IMR-90 (cell line): ENCODE results near the gene ZC3H4. TPM values are rescaled to one million over a fixed set of nuclear protein-coding genes. Genes with fewer than 3 reads are reported as not detected.

Source experiments
- ATAC-seq: fragments of 200-7000 bp; cut with Tn5 transposase; 2 replicates; pipeline ENCODE4 v1.9.1; 2020; ENCODE audit warnings: low read depth, mild to moderate bottlenecking, moderate library complexity
- BruUV-seq: library from RNA; stranded (reverse); fragments of 400-500 nt; replicated peaks from 2 replicates; lab custom pipeline; 2021; lab: Mats Ljungman, UMichigan
- CTCF ChIA-PET: fragments of 300-600 bp; formaldehyde crosslinking; extraction: SDS; loops from one replicate; lab custom pipeline; 2021; ENCODE audit warnings: antibody characterized with exemption; lab: Yijun Ruan, JAX
- POLR2A ChIA-PET: fragments of 300-600 bp; sonication (Branson Sonifier 250); formaldehyde crosslinking; loops from one replicate; lab custom pipeline; 2022; ENCODE audit warnings: antibody characterized with exemption; ENCODE audit not compliant: unreplicated experiment; lab: Charles Lee
- DNase-seq: peaks from one replicate; pipeline ENCODE4 v3.0.0; 2013
- H2AFZ ChIP-seq: replicated peaks from 2 replicates; pipeline ENCODE3; 2013; ENCODE audit warnings: low read length, mild to moderate bottlenecking; ENCODE audit not compliant: poor library complexity
- H2AK5ac ChIP-seq: 2 replicates; pipeline ENCODE4 v1.6.1; 2013; ENCODE audit warnings: low read depth, low read length, inconsistent platforms
- H2AK9ac ChIP-seq: replicated peaks from 2 replicates; pipeline ENCODE3; 2013; ENCODE audit warnings: mild to moderate bottlenecking, low read depth, low read length, moderate library complexity; ENCODE audit not compliant: poor library complexity
- H2BK120ac ChIP-seq: 2 replicates; pipeline ENCODE4 v1.6.1; 2013; ENCODE audit warnings: low read depth, low read length, inconsistent platforms
- H2BK15ac ChIP-seq: 3 replicates; pipeline ENCODE4 v1.6.1; 2013; ENCODE audit warnings: low read depth, low read length, inconsistent platforms
- H2BK20ac ChIP-seq: 2 replicates; pipeline ENCODE4 v1.6.1; 2013; ENCODE audit warnings: low read depth, mild to moderate bottlenecking, inconsistent platforms, low read length, moderate library complexity
- H2BK5ac ChIP-seq: 2 replicates; pipeline ENCODE4 v1.6.1; 2013; ENCODE audit warnings: mild to moderate bottlenecking, low read depth, low read length, inconsistent platforms; ENCODE audit not compliant: poor library complexity, severe bottlenecking
- H3K14ac ChIP-seq: replicated peaks from 2 replicates; pipeline ENCODE4 v1.6.1; 2013; ENCODE audit warnings: low read depth, low read length, inconsistent platforms
- H3K18ac ChIP-seq: 2 replicates; pipeline ENCODE4 v1.6.1; 2013; ENCODE audit warnings: low read depth, low read length, control low read depth
- H3K23ac ChIP-seq: 2 replicates; pipeline ENCODE4 v1.6.1; 2013; ENCODE audit warnings: low read depth, low read length, inconsistent platforms
- H3K27ac ChIP-seq: 2 replicates; pipeline ENCODE4 v1.5.1; 2013; ENCODE audit warnings: mild to moderate bottlenecking, control low read depth, low read length; ENCODE audit not compliant: insufficient read depth
- H3K27me3 ChIP-seq: 2 replicates; pipeline ENCODE4 v1.6.1; 2013; ENCODE audit warnings: low read length; ENCODE audit not compliant: control insufficient read depth, insufficient read depth
- H3K36me3 ChIP-seq: 2 replicates; pipeline ENCODE4 v1.6.1; 2013; ENCODE audit warnings: low read length, mixed read lengths; ENCODE audit not compliant: control insufficient read depth, insufficient read depth
- H3K4ac ChIP-seq: 2 replicates; pipeline ENCODE4 v1.6.1; 2013; ENCODE audit warnings: low read depth, low read length, inconsistent platforms
- H3K4me1 ChIP-seq: 2 replicates; pipeline ENCODE4 v1.6.1; 2013; ENCODE audit warnings: low read length, mixed read lengths; ENCODE audit not compliant: control insufficient read depth, insufficient read depth
- H3K4me2 ChIP-seq: 2 replicates; pipeline ENCODE4 v1.6.1; 2013; ENCODE audit warnings: low read depth, mild to moderate bottlenecking, control low read depth, low read length, moderate library complexity
- H3K4me3 ChIP-seq: 2 replicates; pipeline ENCODE4 v1.5.1; 2013; ENCODE audit warnings: low read depth, mild to moderate bottlenecking, control low read depth, low read length, moderate library complexity; ENCODE audit not compliant: insufficient read depth
- H3K56ac ChIP-seq: 2 replicates; pipeline ENCODE4 v1.6.1; 2013; ENCODE audit warnings: low read length, inconsistent platforms; ENCODE audit not compliant: insufficient read depth; ENCODE audit errors: extremely low read depth
- H3K79me1 ChIP-seq, 2 experiments: 2 replicates each; pipeline ENCODE4 v1.6.1; 2013; ENCODE audit warnings: low read length in 2 of 2, inconsistent platforms in 1 of 2, low read depth in 1 of 2
- H3K9ac ChIP-seq: 2 replicates; pipeline ENCODE4 v1.6.1; 2013; ENCODE audit warnings: low read depth, low read length, control low read depth
- H3K9me1 ChIP-seq: 2 replicates; pipeline ENCODE4 v1.6.1; 2013; ENCODE audit warnings: low read length, inconsistent platforms; ENCODE audit not compliant: insufficient read depth
- H3K9me3 ChIP-seq: 2 replicates; pipeline ENCODE4 v1.6.1; 2013; ENCODE audit warnings: low read length; ENCODE audit not compliant: control insufficient read depth, insufficient read depth
- H4K20me1 ChIP-seq: 2 replicates; pipeline ENCODE4 v1.6.1; 2013; ENCODE audit warnings: low read length, inconsistent platforms; ENCODE audit not compliant: insufficient read depth
- H4K5ac ChIP-seq: 2 replicates; pipeline ENCODE4 v1.6.1; 2013; ENCODE audit warnings: mild to moderate bottlenecking, low read depth, low read length, control low read depth
- H4K8ac ChIP-seq, 2 experiments: 2 replicates each; pipeline ENCODE4 v1.6.1; 2013; ENCODE audit warnings: low read depth in 2 of 2, low read length in 2 of 2, control low read depth in 1 of 2, inconsistent platforms in 1 of 2
- H4K91ac ChIP-seq: 2 replicates; pipeline ENCODE4 v1.6.1; 2013; ENCODE audit warnings: low read depth, low read length, inconsistent platforms; ENCODE audit not compliant: insufficient read depth
- BHLHE40 ChIP-seq: fragments of 150-350 bp; IDR thresholded peaks from 2 replicates; pipeline ENCODE4 v1.6.1; 2016; ENCODE audit warnings: mild to moderate bottlenecking, low read depth, low read length
- CEBPB ChIP-seq: IDR thresholded peaks from 2 replicates; pipeline ENCODE4 v1.6.1; 2012; ENCODE audit warnings: low read depth, low read length, improper control_type of control experiment
- CTCF ChIP-seq: conservative IDR thresholded peaks from 2 replicates; pipeline ENCODE4 v1.5.1; 2012; ENCODE audit warnings: mild to moderate bottlenecking, low read depth, low read length, improper control_type of control experiment
- MAFK ChIP-seq: IDR thresholded peaks from 2 replicates; pipeline ENCODE4 v1.6.1; 2012; ENCODE audit warnings: low read depth, low read length, improper control_type of control experiment
- WGBS, 2 experiments: methylation state at CpG; one replicate each; pipeline versions ENCODE4 v1.1.5 to v1.1.7; 2013; ENCODE audit warnings: missing lambda C conversion rate in 2 of 2; ENCODE audit not compliant: insufficient read length in 1 of 2; ENCODE audit errors: extremely low coverage in 2 of 2; 5-methylcytosine and 5-hydroxymethylcytosine counted together
- dilution Hi-C: fragments of 300-500 bp; cut with HindIII; formaldehyde crosslinking; loops from one replicate; pipeline ENCODE4 v1.14.3; 2018; ENCODE audit warnings: low sequenced_read_pairs; ENCODE audit not compliant: unreplicated experiment
- in situ Hi-C: fragments of 300-500 bp; cut with MboI; formaldehyde crosslinking; loops from 3 replicates; pipeline ENCODE4 v1.14.3; 2019; ENCODE audit warnings: low sequenced_read_pairs, inconsistent platforms, mixed read lengths
- intact Hi-C: fragments of 100-400 bp; cut with micrococcal nuclease; formaldehyde crosslinking; loops from 2 replicates; pipeline ENCODE4 v1.10.0; 2022
- polyA plus RNA-seq, 3 experiments: library from polyadenylated mRNA; depleted of rRNA; stranded (reverse); fragments of >200 nt; gene quantifications; 2 replicates each; pipeline ENCODE4 v1.2.3, GENCODE V29; 2012; ENCODE audit warnings: low replicate concordance in 1 of 3
- total RNA-seq: library from RNA; depleted of rRNA; stranded (reverse); fragments of >200 nt; gene quantifications from 2 replicates; pipeline ENCODE4 v1.2.3, GENCODE V29; 2012
- TF ChIP-seq, protein P1 (sequence below): fragments of 150-350 bp; IDR thresholded peaks from 2 replicates; pipeline ENCODE4 v1.6.1; 2016; ENCODE audit warnings: low read depth, mild to moderate bottlenecking, low read length, moderate library complexity, borderline replicate concordance

Gene ZC3H4
- total and polyA plus RNA-seq, 2 of the 4 experiments (the other 2 are of a cell fraction) = 3.9 to 8.9 TPM

- TF ChIP-seq, protein P1, sequence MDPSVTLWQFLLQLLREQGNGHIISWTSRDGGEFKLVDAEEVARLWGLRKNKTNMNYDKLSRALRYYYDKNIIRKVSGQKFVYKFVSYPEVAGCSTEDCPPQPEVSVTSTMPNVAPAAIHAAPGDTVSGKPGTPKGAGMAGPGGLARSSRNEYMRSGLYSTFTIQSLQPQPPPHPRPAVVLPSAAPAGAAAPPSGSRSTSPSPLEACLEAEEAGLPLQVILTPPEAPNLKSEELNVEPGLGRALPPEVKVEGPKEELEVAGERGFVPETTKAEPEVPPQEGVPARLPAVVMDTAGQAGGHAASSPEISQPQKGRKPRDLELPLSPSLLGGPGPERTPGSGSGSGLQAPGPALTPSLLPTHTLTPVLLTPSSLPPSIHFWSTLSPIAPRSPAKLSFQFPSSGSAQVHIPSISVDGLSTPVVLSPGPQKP = no peak
- no peak for TF ChIP-seq BHLHE40
These were observed 6.2 kb downstream of the ZC3H4 start (continued) for GRCh38 chr19:47107202-47107952.

- H3K36me3 ChIP-seq = peaks cover 2% of the 10 kb centered on the region
- ATAC-seq = peak; percentile 38
- H4K5ac ChIP-seq = peak overlapping the region; percentile 21; the same call in 1 of the 2 replicates
- ChIA-PET CTCF (interaction anchor here (1.1 kb wide), 1 partner anchor 137 kb away, joined by 3 read pairs; no protein-coding TSS in a partner anchor), POLR2A (no interaction called here)
- H2BK120ac ChIP-seq = no peak overlapping the region
- dilution Hi-C loops (no loop called here), intact Hi-C loops (no loop called here), in situ Hi-C loops (no loop called here)
- no peak overlapping the region for H2BK15ac ChIP-seq
- peak overlapping the region; percentile 71 for H2BK5ac ChIP-seq
- DNase-seq = peak; percentile 66
- H3K4me3 ChIP-seq = no peak overlapping the region
- no peaks in the 10 kb centered on the region for H3K9me3 ChIP-seq
- H3K4me2 ChIP-seq = peak overlapping the region; percentile 78
- no peak overlapping the region for H3K56ac ChIP-seq
- H3K18ac ChIP-seq = no peak overlapping the region; the same call in 1 of the 2 replicates
- H2AFZ ChIP-seq = no peak overlapping the region
- peak overlapping the region; percentile 59 for H3K23ac ChIP-seq
- H3K27me3 ChIP-seq = no peaks in the 10 kb centered on the region
- H4K20me1 ChIP-seq = peaks cover 47% of the 10 kb centered on the region
- no peak overlapping the region for H2AK9ac ChIP-seq
- TF ChIP-seq CEBPB = peak; percentile 46
- peak; percentile 54 for TF ChIP-seq MAFK
- no peak for TF ChIP-seq CTCF
- no peak overlapping the region for H3K9ac ChIP-seq
- H4K91ac ChIP-seq = no peak overlapping the region
- peak overlapping the region; percentile 43; the same call in 1 of the 2 replicates for H3K27ac ChIP-seq
- BruUV-seq = no TSS peak
- H2BK20ac ChIP-seq = no peak overlapping the region
- peaks cover 25% of the 10 kb centered on the region for H3K4me1 ChIP-seq
- 40% methylated on average over 1 of the region's 2 CpGs; no CpG with 5 or more reads in 1 of the 2 experiments for WGBS, 2 experiments
- H3K4ac ChIP-seq = peak overlapping the region; percentile 24
- peaks cover 19% of the 10 kb centered on the region for H3K9me1 ChIP-seq
- H3K14ac ChIP-seq = peak overlapping the region; percentile 1
- peak overlapping the region in 1 of 2 experiments; percentile 14; a peak in 2 of 4 replicates for H4K8ac ChIP-seq
- H3K79me1 ChIP-seq = peaks cover 20 to 87% of the 10 kb centered on the region in 2 experiments
- no peak overlapping the region for H2AK5ac ChIP-seq
These were observed 6.8 kb downstream of the ZC3H4 start for GRCh38 chr19:47106821-47107201.
